ENCODE data around the gene ANKS1B. TPM values are rescaled to one million over a fixed set of nuclear protein-coding genes. Genes with fewer than 3 reads are reported as not detected.

The ANKS1B gene
- total and polyA plus RNA-seq, 2 experiments from 2014 or later, result 1.8 to 1.9 TPM

GRCh38 chr12:98808243-98808875, 1176.4 kb downstream of the ANKS1B start:
- TF ChIP-seq, protein P1, sequence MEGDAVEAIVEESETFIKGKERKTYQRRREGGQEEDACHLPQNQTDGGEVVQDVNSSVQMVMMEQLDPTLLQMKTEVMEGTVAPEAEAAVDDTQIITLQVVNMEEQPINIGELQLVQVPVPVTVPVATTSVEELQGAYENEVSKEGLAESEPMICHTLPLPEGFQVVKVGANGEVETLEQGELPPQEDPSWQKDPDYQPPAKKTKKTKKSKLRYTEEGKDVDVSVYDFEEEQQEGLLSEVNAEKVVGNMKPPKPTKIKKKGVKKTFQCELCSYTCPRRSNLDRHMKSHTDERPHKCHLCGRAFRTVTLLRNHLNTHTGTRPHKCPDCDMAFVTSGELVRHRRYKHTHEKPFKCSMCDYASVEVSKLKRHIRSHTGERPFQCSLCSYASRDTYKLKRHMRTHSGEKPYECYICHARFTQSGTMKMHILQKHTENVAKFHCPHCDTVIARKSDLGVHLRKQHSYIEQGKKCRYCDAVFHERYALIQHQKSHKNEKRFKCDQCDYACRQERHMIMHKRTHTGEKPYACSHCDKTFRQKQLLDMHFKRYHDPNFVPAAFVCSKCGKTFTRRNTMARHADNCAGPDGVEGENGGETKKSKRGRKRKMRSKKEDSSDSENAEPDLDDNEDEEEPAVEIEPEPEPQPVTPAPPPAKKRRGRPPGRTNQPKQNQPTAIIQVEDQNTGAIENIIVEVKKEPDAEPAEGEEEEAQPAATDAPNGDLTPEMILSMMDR (IDR thresholded peaks at IDR 0.05; ENCODE audit: low read depth, low read length), result no peak
- no peaks in the 10 kb centered on the region for H3K9me3 ChIP-seq (ENCODE audit: low read depth)
- H3K27ac ChIP-seq, result no peak overlapping the region
- H3K4me1 ChIP-seq (ENCODE audit: low read depth), result no peaks in the 10 kb centered on the region
- no peaks in the 10 kb centered on the region for H3K27me3 ChIP-seq
- no peaks in the 10 kb centered on the region for H3K36me3 ChIP-seq
- no peak for DNase-seq (ENCODE audit: low read depth in 1 of 2, low spot score in 1 of 2)
- H3K4me3 ChIP-seq, result no peak overlapping the region

- TF ChIP-seq, protein P1 (IDR thresholded peaks at IDR 0.05; ENCODE audit: low read depth, low read length), result no peak
- DNase-seq (ENCODE audit: low read depth in 1 of 2, low spot score in 1 of 2), result no peak
- no peak overlapping the region for H3K27ac ChIP-seq
- H3K9me3 ChIP-seq (ENCODE audit: low read depth), result no peaks in the 10 kb centered on the region
- no peaks in the 10 kb centered on the region for H3K36me3 ChIP-seq
- no peaks in the 10 kb centered on the region for H3K27me3 ChIP-seq
- no peaks in the 10 kb centered on the region for H3K4me1 ChIP-seq (ENCODE audit: low read depth)
- no peak overlapping the region for H3K4me3 ChIP-seq
These were observed 1177.5 kb downstream of the ANKS1B start for GRCh38 chr12:98807187-98807586.

GRCh38 chr12:98803468-98804209, 1181.1 kb downstream of the ANKS1B start:
- no peaks in the 10 kb centered on the region for H3K27me3 ChIP-seq
- no peaks in the 10 kb centered on the region for H3K9me3 ChIP-seq (ENCODE audit: low read depth)
- no peaks in the 10 kb centered on the region for H3K4me1 ChIP-seq (ENCODE audit: low read depth)
- no peaks in the 10 kb centered on the region for H3K36me3 ChIP-seq
- H3K4me3 ChIP-seq, result no peak overlapping the region
- no peak for DNase-seq (ENCODE audit: low read depth in 1 of 2, low spot score in 1 of 2)
- no peak overlapping the region for H3K27ac ChIP-seq
- TF ChIP-seq, protein P1 (IDR thresholded peaks at IDR 0.05; ENCODE audit: low read depth, low read length), result no peak

GRCh38 chr12:98799822-98800221, 1184.9 kb downstream of the ANKS1B start:
- TF ChIP-seq, protein P1 (IDR thresholded peaks at IDR 0.05; ENCODE audit: low read depth, low read length), result no peak
- H3K36me3 ChIP-seq, result no peaks in the 10 kb centered on the region
- H3K4me1 ChIP-seq (ENCODE audit: low read depth), result no peaks in the 10 kb centered on the region
- H3K9me3 ChIP-seq (ENCODE audit: low read depth), result no peaks in the 10 kb centered on the region
- no peak overlapping the region for H3K4me3 ChIP-seq
- DNase-seq (ENCODE audit: low read depth in 1 of 2, low spot score in 1 of 2), result no peak
- H3K27me3 ChIP-seq, result no peaks in the 10 kb centered on the region
- no peak overlapping the region for H3K27ac ChIP-seq

- H3K36me3 ChIP-seq, result no peaks in the 10 kb centered on the region
- TF ChIP-seq, protein P1 (IDR thresholded peaks at IDR 0.05; ENCODE audit: low read depth, low read length), result no peak
- no peak for DNase-seq (ENCODE audit: low read depth in 1 of 2, low spot score in 1 of 2)
- no peaks in the 10 kb centered on the region for H3K27me3 ChIP-seq
- no peak overlapping the region for H3K4me3 ChIP-seq
- no peak overlapping the region for H3K27ac ChIP-seq
- no peaks in the 10 kb centered on the region for H3K9me3 ChIP-seq (ENCODE audit: low read depth)
- H3K4me1 ChIP-seq (ENCODE audit: low read depth), result no peaks in the 10 kb centered on the region
These were observed 1185.5 kb downstream of the ANKS1B start for GRCh38 chr12:98799146-98799810.
